Esophagus muscularis mucosa (tissue), 4 donors: ENCODE results near the gene TXNDC11. TPM values are rescaled to one million over a fixed set of nuclear protein-coding genes. Genes with fewer than 3 reads are reported as not detected.

Source experiments
- DNase-seq: peaks from one replicate; pipeline ENCODE4 v3.0.0-alpha.2; 2017; ENCODE audit errors: extremely low spot score
- H3K27ac ChIP-seq, 4 donors: fragments of 200-600 bp; sonication (generic); replicated peaks in 1 of 4; 1 replicate in 3 of 4; 2 replicates in 1 of 4; pipeline ENCODE4 v1.5.1; 2016 to 2019; ENCODE audit warnings: mild to moderate bottlenecking in 1 of 4
- H3K27me3 ChIP-seq, 4 donors: fragments of 200-600 bp; sonication (generic); one replicate each; pipeline versions ENCODE4 v1.5.1 to v1.6.0; 2016 to 2019
- H3K36me3 ChIP-seq, 4 donors: fragments of 200-600 bp; sonication (generic); one replicate each; pipeline ENCODE4 v1.5.1; 2016 to 2019
- H3K4me1 ChIP-seq, 4 donors: fragments of 200-600 bp; sonication (generic); one replicate each; pipeline ENCODE4 v1.5.1; 2016 to 2019
- H3K4me3 ChIP-seq, 4 donors: fragments of 200-600 bp; sonication (generic); 1 replicate in 2 of 4; 2 replicates in 2 of 4; pipeline ENCODE4 v1.5.1; 2016 to 2019; ENCODE audit warnings: mild to moderate bottlenecking in 4 of 4, moderate library complexity in 1 of 4
- H3K9me3 ChIP-seq, 4 donors: fragments of 200-600 bp; sonication (generic); 1 replicate in 3 of 4; 2 replicates in 1 of 4; pipeline ENCODE4 v1.5.1; 2016 to 2019
- CTCF ChIP-seq, 3 experiments: fragments of 200-600 bp in 2 of 3; fragments of 450-650 bp in 1 of 3; sonication (generic) in 2 of 3; IDR thresholded peaks; one replicate each; pipeline ENCODE4 v1.5.1; 2017 to 2019; ENCODE audit warnings: antibody characterized with exemption in 3 of 3, mild to moderate bottlenecking in 2 of 3, moderate library complexity in 1 of 3
- EP300 ChIP-seq: sonication (generic); formaldehyde crosslinking; IDR thresholded peaks from one replicate; pipeline ENCODE4 v1.6.1; 2017; ENCODE audit warnings: antibody characterized with exemption
- POLR2A ChIP-seq: fragments of 450-650 bp; IDR thresholded peaks from one replicate; pipeline ENCODE4 v1.6.1; 2017; ENCODE audit warnings: antibody characterized with exemption, moderate library complexity, mild to moderate bottlenecking, low read depth
- POLR2AphosphoS5 ChIP-seq, 2 donors: sonication (generic); formaldehyde crosslinking; IDR thresholded peaks; one replicate each; pipeline ENCODE4 v1.6.1; 2017; ENCODE audit warnings: antibody characterized with exemption in 2 of 2
- WGBS: methylation state at CpG from one replicate; pipeline ENCODE4 v1.1.5; 2018; 5-methylcytosine and 5-hydroxymethylcytosine counted together
- intact Hi-C: fragments of 100-400 bp; cut with DNase I; formaldehyde crosslinking; loops from one replicate; pipeline ENCODE4 v1.15.1; 2023
- total RNA-seq, 4 donors: library from RNA; depleted of rRNA; stranded (reverse); fragments of >200 nt; gene quantifications; one replicate each; pipeline versions ENCODE4 v1.1.0 to v1.2.1, GENCODE V29; 2016

The TXNDC11 gene
- total RNA-seq, 4 donors from 2014 or later, result 32.4 to 47.2 (median 38.2) TPM

- H3K9me3 ChIP-seq, result no peaks in the 10 kb centered on the region
- TF ChIP-seq CTCF (IDR thresholded peaks at IDR 0.05) (no peak), EP300 (no peak), POLR2A (no peak), POLR2AphosphoS5 (IDR thresholded peaks at IDR 0.05) (no peak)
- H3K27ac ChIP-seq, result no peak overlapping the region
- no peak overlapping the region for H3K4me3 ChIP-seq
- peaks cover 34 to 49% (median 48%) of the 10 kb centered on the region in 4 donors for H3K4me1 ChIP-seq
- intact Hi-C loops, result no loop called here
- peaks cover 38 to 72% (median 52%) of the 10 kb centered on the region in 4 donors for H3K36me3 ChIP-seq
- DNase-seq, result no peak
- 96% methylated on average over 7 of the region's 7 CpGs for WGBS
- H3K27me3 ChIP-seq, result no peaks in the 10 kb centered on the region
Measured at GRCh38 chr16:11779074-11779473, 36.4 kb upstream of the TXNDC11 start.

- no peak overlapping the region for H3K4me3 ChIP-seq
- no peak for TF ChIP-seq POLR2A
- TF ChIP-seq CTCF (IDR thresholded peaks at IDR 0.05), result no peak
- TF ChIP-seq EP300, result no peak
- no peak for TF ChIP-seq POLR2AphosphoS5 (IDR thresholded peaks at IDR 0.05)
- intact Hi-C loops, result no loop called here
- H3K27me3 ChIP-seq, result no peaks in the 10 kb centered on the region
- WGBS, result 93% methylated on average over 3 of the region's 3 CpGs
- H3K27ac ChIP-seq, result no peak overlapping the region
- H3K36me3 ChIP-seq, result peaks cover 72 to 97% (median 94%) of the 10 kb centered on the region in 4 donors
- no peak for DNase-seq
- peaks cover 0 to 10% (median 8%) of the 10 kb centered on the region in 4 donors for H3K4me1 ChIP-seq
- no peaks in the 10 kb centered on the region for H3K9me3 ChIP-seq
Measured at GRCh38 chr16:11774065-11774626, 31.5 kb upstream of the TXNDC11 start.

- H3K4me3 ChIP-seq, result no peak overlapping the region
- peaks cover 83 to 96% (median 94%) of the 10 kb centered on the region in 4 donors for H3K36me3 ChIP-seq
- no peaks in the 10 kb centered on the region for H3K27me3 ChIP-seq
- intact Hi-C loops, result no loop called here
- no peak for DNase-seq
- H3K9me3 ChIP-seq, result no peaks in the 10 kb centered on the region
- TF ChIP-seq POLR2AphosphoS5 (IDR thresholded peaks at IDR 0.05), result no peak
- TF ChIP-seq POLR2A, result no peak
- no peak for TF ChIP-seq EP300
- TF ChIP-seq CTCF (IDR thresholded peaks at IDR 0.05), result no peak
- no peak overlapping the region for H3K27ac ChIP-seq
- H3K4me1 ChIP-seq, result no peaks in the 10 kb centered on the region
- 75% methylated on average over 7 of the region's 7 CpGs for WGBS
Measured at GRCh38 chr16:11768849-11769248, 26.2 kb upstream of the TXNDC11 start.

GRCh38 chr16:11762431-11762830 is 19.8 kb upstream of the TXNDC11 start:
- no peak for TF ChIP-seq POLR2AphosphoS5 (IDR thresholded peaks at IDR 0.05)
- TF ChIP-seq CTCF (IDR thresholded peaks at IDR 0.05), result no peak
- no peak for TF ChIP-seq EP300
- TF ChIP-seq POLR2A, result no peak
- no peaks in the 10 kb centered on the region for H3K27me3 ChIP-seq
- no peak overlapping the region for H3K27ac ChIP-seq
- 98% methylated on average over 4 of the region's 4 CpGs for WGBS
- no peak overlapping the region for H3K4me3 ChIP-seq
- H3K36me3 ChIP-seq, result peaks cover 52 to 98% (median 91%) of the 10 kb centered on the region in 4 donors
- peaks cover 8 to 11% (median 10%) of the 10 kb centered on the region in 4 donors for H3K4me1 ChIP-seq
- DNase-seq, result no peak
- intact Hi-C loops, result no loop called here
- no peaks in the 10 kb centered on the region for H3K9me3 ChIP-seq

GRCh38 chr16:11759997-11760396 is 17.3 kb upstream of the TXNDC11 start:
- no peak for TF ChIP-seq POLR2A
- no peak for TF ChIP-seq EP300
- TF ChIP-seq POLR2AphosphoS5 (IDR thresholded peaks at IDR 0.05), result no peak
- TF ChIP-seq CTCF (IDR thresholded peaks at IDR 0.05), result no peak
- H3K4me3 ChIP-seq, result no peak overlapping the region
- intact Hi-C loops, result no loop called here
- no peak overlapping the region for H3K27ac ChIP-seq
- H3K9me3 ChIP-seq, result no peaks in the 10 kb centered on the region
- H3K36me3 ChIP-seq, result peaks cover 50 to 98% (median 90%) of the 10 kb centered on the region in 4 donors
- 93% methylated on average over 4 of the region's 4 CpGs for WGBS
- H3K4me1 ChIP-seq, result peaks cover 8 to 11% (median 10%) of the 10 kb centered on the region in 4 donors
- H3K27me3 ChIP-seq, result no peaks in the 10 kb centered on the region
- DNase-seq, result no peak
